Keratinocyte (primary cell): ENCODE measurements around the gene TACC2.

ENCODE experiments used
- CTCF ChIP-seq, 3 experiments: IDR thresholded peaks in 1 of 3; conservative IDR thresholded peaks in 1 of 3; optimal IDR thresholded peaks in 1 of 3; 2 replicates in 2 of 3; 3 replicates in 1 of 3; pipeline versions ENCODE3 to v1.5.1; 2011; ENCODE audit warnings: low read length in 3 of 3, mild to moderate bottlenecking in 3 of 3, moderate library complexity in 2 of 3, control low read depth in 1 of 3, inconsistent platforms in 1 of 3; ENCODE audit not compliant: insufficient read depth in 2 of 3; ENCODE audit errors: extremely low read depth in 1 of 3
- EZH2 ChIP-seq: IDR thresholded peaks from one replicate; pipeline ENCODE4 v1.6.1; 2012; ENCODE audit warnings: inconsistent platforms, mild to moderate bottlenecking, low read length, moderate library complexity

GRCh38 chr10:122162671-122163173 is 173.8 kb downstream of the TACC2 start:
- no peak for TF ChIP-seq CTCF (optimal IDR thresholded peaks at IDR 0.05 in 1 of 3, IDR thresholded peaks at IDR 0.05 in 1 of 3, conservative IDR thresholded peaks at IDR 0.05 in 1 of 3; ENCODE audit: extremely low read depth in 1 of 3, insufficient read depth in 2 of 3, low read length in 3 of 3)
- no peak for TF ChIP-seq EZH2
